K562 (cell line): Measurements from ENCODE around the gene TRIM44. TPM values are rescaled to one million over a fixed set of nuclear protein-coding genes. Genes with fewer than 3 reads are reported as not detected.

Experiments used
- ATF1 ChIP-seq, 2 experiments: fragments of 450-650 bp in 1 of 2; IDR thresholded peaks; 2 replicates each; pipeline ENCODE4 v1.6.1; 2016; ENCODE audit warnings: missing compliant biosample characterization in 1 of 2, missing genetic modification characterization in 1 of 2
- CC2D1A ChIP-seq: fragments of 450-650 bp; IDR thresholded peaks from 2 replicates; pipeline ENCODE4 v1.6.1; 2017; ENCODE audit warnings: mild to moderate bottlenecking
- CSDE1 ChIP-seq, 2 experiments: fragments of 450-650 bp; IDR thresholded peaks; 2 replicates each; pipeline ENCODE4 v1.6.1; 2016; ENCODE audit warnings: mild to moderate bottlenecking in 1 of 2
- E2F3 ChIP-seq: fragments of 250-450 bp; sonication (Bioruptor Pico); IDR thresholded peaks from 2 replicates; pipeline ENCODE4 v1.4.0; 2020; ENCODE audit warnings: mild to moderate bottlenecking
- ETV5 ChIP-seq: sonication (generic); formaldehyde crosslinking; IDR thresholded peaks from 2 replicates; pipeline ENCODE4 v1.4.0; 2020; ENCODE audit warnings: low read depth, mild to moderate bottlenecking, missing genetic modification reagents
- FOXP1 ChIP-seq: sonication (generic); formaldehyde crosslinking; IDR thresholded peaks from 2 replicates; pipeline ENCODE4 v1.8.0; 2022; ENCODE audit warnings: mild to moderate bottlenecking, missing genetic modification reagents
- HMG20A ChIP-seq: fragments of 450-650 bp; formaldehyde crosslinking; conservative IDR thresholded peaks from 2 replicates; pipeline ENCODE4 v1.4.0; 2020; ENCODE audit warnings: mild to moderate bottlenecking, mixed read lengths
- L3MBTL2 ChIP-seq: fragments of 450-650 bp; IDR thresholded peaks from 2 replicates; pipeline ENCODE4 v1.6.1; 2016; ENCODE audit warnings: mild to moderate bottlenecking, moderate library complexity
- LCOR ChIP-seq: sonication (generic); formaldehyde crosslinking; IDR thresholded peaks from 2 replicates; pipeline ENCODE4 v1.8.0; 2022; ENCODE audit warnings: mild to moderate bottlenecking, missing genetic modification reagents
- MNT ChIP-seq, 2 experiments: fragments of 450-650 bp; conservative IDR thresholded peaks; 2 replicates each; pipeline ENCODE4 v1.6.1; 2017; ENCODE audit warnings: mild to moderate bottlenecking in 2 of 2, moderate library complexity in 2 of 2
- MTA3 ChIP-seq: fragments of 450-650 bp; formaldehyde crosslinking; IDR thresholded peaks from 2 replicates; pipeline ENCODE4 v1.6.1; 2017; ENCODE audit warnings: mild to moderate bottlenecking, borderline replicate concordance
- MTF1 ChIP-seq: fragments of 250-450 bp; sonication (Bioruptor Pico); IDR thresholded peaks from 2 replicates; pipeline ENCODE4 v1.9.0; 2021; ENCODE audit warnings: moderate library complexity, mild to moderate bottlenecking, inconsistent platforms, borderline replicate concordance
- MYBL2 ChIP-seq, 2 experiments: fragments of 450-650 bp in 1 of 2; sonication (generic) in 1 of 2; formaldehyde crosslinking in 1 of 2; IDR thresholded peaks; 2 replicates each; pipeline versions ENCODE4 v1.6.1 to v1.8.1; 2017 to 2022; ENCODE audit warnings: borderline replicate concordance in 1 of 2, inconsistent platforms in 1 of 2, low read depth in 1 of 2, mild to moderate bottlenecking in 1 of 2, missing genetic modification reagents in 1 of 2, moderate library complexity in 1 of 2
- RHOXF2B ChIP-seq: fragments of 250-450 bp; sonication (Bioruptor Pico); conservative IDR thresholded peaks from 2 replicates; pipeline ENCODE4 v1.5.1; 2021
- YBX1 ChIP-seq: fragments of 450-650 bp; IDR thresholded peaks from 2 replicates; pipeline ENCODE4 v1.7.1; 2016; ENCODE audit warnings: mild to moderate bottlenecking
- ZFP1 ChIP-seq: fragments of 450-650 bp; formaldehyde crosslinking; IDR thresholded peaks from 2 replicates; pipeline ENCODE4 v1.4.0; 2020; ENCODE audit warnings: mild to moderate bottlenecking, mixed read lengths
- ZNF121 ChIP-seq: sonication (generic); formaldehyde crosslinking; conservative IDR thresholded peaks from 2 replicates; pipeline ENCODE4 v1.8.0; 2022; ENCODE audit warnings: missing genetic modification reagents
- ZNF740 ChIP-seq, 3 experiments: fragments of 200-800 bp in 1 of 3; sonication (Bioruptor generic) in 1 of 3; sonication (generic) in 1 of 3; formaldehyde crosslinking in 1 of 3; IDR thresholded peaks; 2 replicates each; pipeline versions ENCODE4 v1.6.1 to v1.8.0; 2016 to 2022; ENCODE audit warnings: mild to moderate bottlenecking in 2 of 3, missing compliant biosample characterization in 2 of 3, missing genetic modification characterization in 2 of 3, missing genetic modification reagents in 1 of 3
- ZNF79 ChIP-seq: fragments of 250-450 bp; sonication (Bioruptor Pico); IDR thresholded peaks from 2 replicates; pipeline ENCODE4 v1.4.0; 2020; ENCODE audit warnings: low read depth, mild to moderate bottlenecking, moderate library complexity
- polyA plus RNA-seq, 8 experiments: library from polyadenylated mRNA; depleted of rRNA in 4 of 8; stranded (reverse) in 5 of 8; unstranded in 3 of 8; fragments of >200 nt; fragmentation: Nextera tagmentation in 2 of 8; fragmentation: Illumina TruSeq in 1 of 8; extraction: Ambion mirVana in 2 of 8; extraction: Trizol in 1 of 8; gene quantifications; 2 replicates each; pipeline versions ENCODE4 v1.2.1 to v1.2.3, GENCODE V29; 2011 to 2014; ENCODE audit warnings: inconsistent platforms in 1 of 8, missing spikeins in 1 of 8
- total RNA-seq, 7 experiments: library from RNA; depleted of rRNA in 6 of 7; stranded (reverse); fragments of >200 nt in 6 of 7; fragmentation: Illumina TruSeq in 2 of 7; extraction: Trizol in 2 of 7; gene quantifications; 2 replicates each; pipeline versions ENCODE4 v1.2.1 to v1.2.3, GENCODE V29; 2011 to 2021; ENCODE audit warnings: low replicate concordance in 1 of 7
- TF ChIP-seq, protein P1 (sequence below): IDR thresholded peaks from 3 replicates; pipeline ENCODE4 v1.6.1; 2011; ENCODE audit warnings: borderline replicate concordance, mild to moderate bottlenecking, moderate library complexity; ENCODE audit not compliant: insufficient read length; ENCODE audit errors: extremely low read depth
- TF ChIP-seq, protein P2 (sequence below): fragments of 450-650 bp; IDR thresholded peaks from 2 replicates; pipeline ENCODE4 v1.6.1; 2016

TRIM44 gene
- total and polyA plus RNA-seq, 9 of the 15 experiments (the other 6 are each of a cell fraction or from before 2014, with no cell fraction given) = 8.3 to 105 (median 37.2) TPM

- peak; percentile 79 for TF ChIP-seq ZNF740 (CRISPR knock-in tag; IDR thresholded peaks at IDR 0.05)
- TF ChIP-seq ZNF740 (tag; IDR thresholded peaks at IDR 0.05) = no peak
- peak; percentile 93 to 97 for TF ChIP-seq MNT (conservative IDR thresholded peaks at IDR 0.05)
- peak; percentile 99 for TF ChIP-seq FOXP1 (CRISPR knock-in tag)
- 0 out of 2 replicates have a peak, but pooled peaks have one; percentile 53 for TF ChIP-seq RHOXF2B
- TF ChIP-seq E2F3 (CRISPR knock-in tag) = peak; percentile 75
- no peak for TF ChIP-seq MYBL2 (IDR thresholded peaks at IDR 0.05; ENCODE audit: low read depth)
- TF ChIP-seq MYBL2 (CRISPR knock-in tag; IDR thresholded peaks at IDR 0.05; ENCODE audit: borderline replicate concordance) = peak; percentile 20; the same call in 1 of the 2 replicates
- no peak for TF ChIP-seq HMG20A
- TF ChIP-seq ATF1 (CRISPR knock-in tag; IDR thresholded peaks at IDR 0.05) = no peak; the same call in 1 of the 2 replicates
- TF ChIP-seq ATF1 (tag; IDR thresholded peaks at IDR 0.05) = peak; percentile 95
- TF ChIP-seq LCOR (CRISPR knock-in tag) = peak; percentile 98
- TF ChIP-seq ZFP1 (CRISPR knock-in tag) = no peak
- TF ChIP-seq, protein P1, sequence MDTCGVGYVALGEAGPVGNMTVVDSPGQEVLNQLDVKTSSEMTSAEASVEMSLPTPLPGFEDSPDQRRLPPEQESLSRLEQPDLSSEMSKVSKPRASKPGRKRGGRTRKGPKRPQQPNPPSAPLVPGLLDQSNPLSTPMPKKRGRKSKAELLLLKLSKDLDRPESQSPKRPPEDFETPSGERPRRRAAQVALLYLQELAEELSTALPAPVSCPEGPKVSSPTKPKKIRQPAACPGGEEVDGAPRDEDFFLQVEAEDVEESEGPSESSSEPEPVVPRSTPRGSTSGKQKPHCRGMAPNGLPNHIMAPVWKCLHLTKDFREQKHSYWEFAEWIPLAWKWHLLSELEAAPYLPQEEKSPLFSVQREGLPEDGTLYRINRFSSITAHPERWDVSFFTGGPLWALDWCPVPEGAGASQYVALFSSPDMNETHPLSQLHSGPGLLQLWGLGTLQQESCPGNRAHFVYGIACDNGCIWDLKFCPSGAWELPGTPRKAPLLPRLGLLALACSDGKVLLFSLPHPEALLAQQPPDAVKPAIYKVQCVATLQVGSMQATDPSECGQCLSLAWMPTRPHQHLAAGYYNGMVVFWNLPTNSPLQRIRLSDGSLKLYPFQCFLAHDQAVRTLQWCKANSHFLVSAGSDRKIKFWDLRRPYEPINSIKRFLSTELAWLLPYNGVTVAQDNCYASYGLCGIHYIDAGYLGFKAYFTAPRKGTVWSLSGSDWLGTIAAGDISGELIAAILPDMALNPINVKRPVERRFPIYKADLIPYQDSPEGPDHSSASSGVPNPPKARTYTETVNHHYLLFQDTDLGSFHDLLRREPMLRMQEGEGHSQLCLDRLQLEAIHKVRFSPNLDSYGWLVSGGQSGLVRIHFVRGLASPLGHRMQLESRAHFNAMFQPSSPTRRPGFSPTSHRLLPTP = no peak
- peak; percentile 77 for TF ChIP-seq ETV5 (CRISPR knock-in tag)
- no peak for TF ChIP-seq YBX1
- TF ChIP-seq CSDE1 (IDR thresholded peaks at IDR 0.05) = peak in 1 of 2 experiments; percentile 65; a peak in 1 of 4 replicates
- TF ChIP-seq MTF1 (CRISPR knock-in tag) = no peak
- no peak for TF ChIP-seq CC2D1A
- peak; percentile 100 for TF ChIP-seq L3MBTL2
- peak; percentile 71; the same call in 1 of the 2 replicates for TF ChIP-seq MTA3
- TF ChIP-seq ZNF79 (CRISPR knock-in tag) = 0 out of 2 replicates have a peak, but pooled peaks have one; percentile 22
- TF ChIP-seq, protein P2, sequence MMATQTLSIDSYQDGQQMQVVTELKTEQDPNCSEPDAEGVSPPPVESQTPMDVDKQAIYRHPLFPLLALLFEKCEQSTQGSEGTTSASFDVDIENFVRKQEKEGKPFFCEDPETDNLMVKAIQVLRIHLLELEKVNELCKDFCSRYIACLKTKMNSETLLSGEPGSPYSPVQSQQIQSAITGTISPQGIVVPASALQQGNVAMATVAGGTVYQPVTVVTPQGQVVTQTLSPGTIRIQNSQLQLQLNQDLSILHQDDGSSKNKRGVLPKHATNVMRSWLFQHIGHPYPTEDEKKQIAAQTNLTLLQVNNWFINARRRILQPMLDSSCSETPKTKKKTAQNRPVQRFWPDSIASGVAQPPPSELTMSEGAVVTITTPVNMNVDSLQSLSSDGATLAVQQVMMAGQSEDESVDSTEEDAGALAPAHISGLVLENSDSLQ = no peak
- peak; percentile 42 for TF ChIP-seq ZNF121
Measured at GRCh38 chr11:35662649-35663407, at the start of gene TRIM44 (continued).
